ENCODE results near the gene MLC1.

Gene MLC1

DNA sequence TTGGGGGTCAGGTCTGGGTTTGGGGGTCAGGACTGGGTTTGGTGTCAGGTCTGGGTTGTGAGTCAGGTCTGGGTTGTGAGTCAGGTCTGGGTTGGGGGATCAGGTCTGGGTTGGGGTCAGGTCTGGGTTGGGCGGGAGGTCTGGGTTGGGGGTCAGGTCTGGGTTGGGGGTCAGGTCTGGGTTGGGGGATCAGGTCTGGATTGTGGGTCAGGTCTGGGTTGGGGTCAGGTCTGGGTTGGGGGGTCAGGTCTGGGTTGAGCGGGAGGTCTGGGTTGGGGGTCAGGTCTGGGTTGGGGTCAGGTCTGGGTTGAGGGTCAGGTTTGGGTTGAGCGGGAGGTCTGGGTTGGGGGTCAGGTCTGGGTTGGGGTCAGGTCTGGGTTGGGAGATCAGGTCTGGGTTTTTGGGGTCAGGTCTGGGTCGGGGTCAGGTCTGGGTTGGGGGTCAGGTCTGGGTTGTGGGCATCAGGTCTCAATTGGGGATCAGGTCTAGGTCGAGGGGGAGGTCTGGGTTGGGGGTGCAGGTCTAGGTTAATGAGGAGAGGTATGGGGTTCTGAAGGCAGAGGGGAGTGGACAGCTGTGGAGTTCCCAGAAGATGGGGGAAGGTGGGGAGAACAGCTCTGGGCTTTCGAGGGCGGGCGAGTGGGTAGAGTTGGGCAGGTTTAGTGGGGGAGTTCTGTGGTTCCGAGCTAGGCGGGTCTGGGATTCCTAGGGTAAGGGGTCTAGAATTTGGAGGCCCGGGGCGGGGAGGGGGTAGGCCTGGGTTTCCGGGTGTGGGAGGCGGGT lies 27.8 kb downstream of the MLC1 start:
- no peak for DNase-seq

GRCh38 chr22:50056214-50056972 lies 28.8 kb downstream of the MLC1 start:
- no peak for DNase-seq

DNA sequence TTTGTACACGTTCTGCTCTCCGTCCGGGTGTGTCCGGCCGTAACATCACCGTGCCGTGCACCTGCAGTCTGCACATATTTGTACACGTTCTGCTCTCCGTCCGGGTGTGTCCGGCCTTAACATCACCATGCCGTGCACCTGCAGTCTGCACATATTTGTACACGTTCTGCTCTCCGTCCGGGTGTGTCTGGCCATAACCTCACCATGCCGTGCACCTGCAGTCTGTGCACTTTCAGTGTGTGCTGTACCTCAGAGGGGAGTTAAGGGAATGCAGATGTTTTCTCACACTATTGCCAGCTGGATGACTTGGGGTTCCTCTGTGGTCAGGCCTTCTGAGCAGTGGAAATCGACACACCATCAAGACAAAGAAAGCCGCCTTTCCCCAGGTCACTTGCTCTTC lies 31.4 kb downstream of the MLC1 start:
- DNase-seq, result no peak

- no peak for DNase-seq
Observed at GRCh38 chr22:50051930-50052329, 33.3 kb downstream of the MLC1 start.

GRCh38 chr22:50049299-50050195 lies 35.7 kb downstream of the MLC1 start:
- DNase-seq, result no peak

DNA sequence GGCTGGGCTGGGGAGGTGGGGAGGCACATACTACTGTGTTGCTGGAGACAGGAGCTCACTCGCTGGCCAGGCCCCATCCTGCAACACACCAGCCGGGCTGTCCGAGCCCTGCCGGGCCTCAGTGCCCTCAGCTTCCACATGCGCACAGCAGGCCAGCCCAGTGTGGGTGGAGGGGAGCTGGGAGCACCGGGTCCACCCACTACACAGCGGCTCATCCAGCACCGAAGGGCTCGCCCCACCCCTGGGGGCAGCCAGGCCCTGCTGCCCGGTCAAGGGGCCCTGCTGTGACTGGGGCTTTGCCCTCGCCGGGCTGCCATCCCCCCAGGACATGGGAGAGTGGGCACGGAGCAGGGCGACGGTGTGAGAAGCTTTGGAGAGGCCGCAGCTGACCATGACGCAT lies 36.4 kb downstream of the MLC1 start:
- no peak for DNase-seq

DNA sequence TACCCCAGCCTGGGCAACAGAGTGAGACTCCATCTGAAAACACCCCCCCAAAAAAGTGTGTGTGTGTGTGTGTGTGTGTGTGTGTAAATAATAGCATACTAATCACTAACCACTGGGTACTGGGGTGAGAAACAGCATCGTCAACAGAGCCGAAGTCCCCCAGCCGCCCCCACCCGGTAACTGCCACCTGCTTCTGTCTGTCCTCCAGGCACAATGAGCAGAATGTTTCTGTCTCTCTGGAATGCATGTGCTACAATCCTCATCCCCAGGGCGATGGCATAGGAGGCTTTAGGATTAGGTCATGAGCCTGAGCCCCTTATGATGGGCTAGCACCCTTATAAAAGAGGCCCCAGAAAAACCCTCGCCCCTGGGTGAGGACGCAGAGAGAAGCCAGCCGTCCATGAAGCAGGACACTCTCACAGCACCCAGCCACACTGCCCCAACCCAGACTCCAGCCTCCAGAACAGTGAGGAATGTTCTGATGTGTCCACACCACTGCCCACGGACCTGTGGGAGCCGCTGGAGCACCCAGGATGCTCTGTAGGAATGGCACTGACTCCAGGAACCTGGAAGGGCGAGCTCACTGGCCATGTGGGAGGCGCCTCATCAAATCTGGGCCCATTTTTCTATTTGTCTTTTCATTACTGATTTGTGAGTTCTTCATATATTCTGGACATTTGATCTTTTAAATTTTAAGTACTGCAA lies 37.0 kb downstream of the MLC1 start:
- DNase-seq, result no peak

- DNase-seq, result no peak
Observed at GRCh38 chr22:50047346-50047745, 37.9 kb downstream of the MLC1 start.

DNA sequence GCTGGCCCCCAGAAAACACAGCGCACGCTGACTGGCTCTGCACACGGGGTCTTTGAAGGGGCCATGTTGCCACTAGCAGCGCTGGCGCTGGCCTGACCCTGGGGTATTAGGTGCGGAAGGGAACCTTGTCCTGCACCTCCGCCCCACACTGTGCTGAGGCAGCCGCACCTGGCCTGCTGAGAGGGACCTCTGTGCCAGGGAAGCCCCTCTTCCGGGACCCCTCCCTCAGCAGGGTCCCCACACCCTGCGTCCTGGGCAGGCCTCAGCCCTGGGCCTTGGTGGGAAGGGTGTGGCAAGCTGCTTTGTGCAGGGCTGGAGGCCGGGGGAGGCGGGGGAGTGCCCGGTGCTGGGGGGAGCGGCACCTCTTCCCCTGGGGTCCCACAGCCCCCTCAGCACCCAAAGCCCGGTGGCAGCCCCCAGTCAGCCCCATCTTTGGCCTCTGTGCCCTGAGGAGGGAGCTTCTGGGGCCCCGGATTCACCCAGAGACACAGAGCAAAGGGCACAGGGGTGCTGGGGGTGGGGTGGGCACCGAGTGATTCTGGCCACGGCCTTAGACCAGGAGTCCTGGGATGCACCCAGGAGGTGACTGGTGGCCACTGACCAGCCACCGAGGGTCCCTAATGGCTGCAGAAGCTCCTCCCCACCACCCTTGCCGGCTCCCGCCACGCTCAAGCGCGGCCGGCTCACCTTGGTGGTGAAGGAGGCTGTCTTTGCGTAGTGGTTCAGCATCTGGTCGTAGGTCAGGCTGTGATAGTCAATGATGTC lies 38.6 kb downstream of the MLC1 start:
- no peak for DNase-seq

GRCh38 chr22:50046019-50046415 lies 39.2 kb downstream of the MLC1 start:
- no peak for DNase-seq

GRCh38 chr22:50045211-50046018 lies 39.8 kb downstream of the MLC1 start:
- DNase-seq, result no peak

GRCh38 chr22:50044485-50045118 lies 40.6 kb downstream of the MLC1 start:
- DNase-seq, result no peak

- DNase-seq, result no peak
Observed at GRCh38 chr22:50041361-50042065, 43.7 kb downstream of the MLC1 start.

- no peak for DNase-seq
Observed at GRCh38 chr22:50040717-50041116, 44.5 kb downstream of the MLC1 start.

DNA sequence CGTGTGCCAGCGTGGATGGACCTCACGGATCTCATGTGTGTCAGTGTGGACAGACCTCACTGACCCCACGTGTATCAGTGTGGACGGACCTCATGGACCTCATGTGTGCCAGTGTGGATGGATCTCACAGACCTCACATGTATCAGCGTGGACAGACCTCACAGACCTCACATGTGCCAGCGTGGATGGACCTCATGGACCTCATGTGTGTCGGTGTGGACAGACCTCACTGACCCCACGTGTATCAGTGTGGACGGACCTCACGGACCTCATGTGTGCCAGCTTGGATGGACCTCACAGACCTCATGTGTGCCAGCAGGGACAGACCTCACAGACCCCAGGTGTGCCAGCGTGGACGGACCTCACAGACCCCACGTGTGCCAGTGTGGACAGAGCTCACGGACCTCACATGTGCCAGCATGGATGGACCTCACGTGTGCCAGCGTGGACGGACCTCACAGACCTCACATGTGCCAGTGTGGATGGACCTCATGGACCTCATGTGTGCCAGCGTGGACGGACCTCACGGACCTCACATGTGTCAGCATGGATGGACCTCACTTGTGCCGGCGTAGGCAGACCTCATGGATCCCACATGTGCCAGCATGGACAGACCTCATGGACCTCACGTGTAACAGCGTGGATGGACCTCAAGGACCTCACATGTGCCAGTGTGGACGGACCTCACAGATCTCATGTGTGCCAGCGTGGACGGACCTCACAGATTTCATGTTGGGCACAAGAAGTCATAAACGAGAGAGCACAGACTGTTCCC lies 45.4 kb downstream of the MLC1 start:
- DNase-seq, result no peak

DNA sequence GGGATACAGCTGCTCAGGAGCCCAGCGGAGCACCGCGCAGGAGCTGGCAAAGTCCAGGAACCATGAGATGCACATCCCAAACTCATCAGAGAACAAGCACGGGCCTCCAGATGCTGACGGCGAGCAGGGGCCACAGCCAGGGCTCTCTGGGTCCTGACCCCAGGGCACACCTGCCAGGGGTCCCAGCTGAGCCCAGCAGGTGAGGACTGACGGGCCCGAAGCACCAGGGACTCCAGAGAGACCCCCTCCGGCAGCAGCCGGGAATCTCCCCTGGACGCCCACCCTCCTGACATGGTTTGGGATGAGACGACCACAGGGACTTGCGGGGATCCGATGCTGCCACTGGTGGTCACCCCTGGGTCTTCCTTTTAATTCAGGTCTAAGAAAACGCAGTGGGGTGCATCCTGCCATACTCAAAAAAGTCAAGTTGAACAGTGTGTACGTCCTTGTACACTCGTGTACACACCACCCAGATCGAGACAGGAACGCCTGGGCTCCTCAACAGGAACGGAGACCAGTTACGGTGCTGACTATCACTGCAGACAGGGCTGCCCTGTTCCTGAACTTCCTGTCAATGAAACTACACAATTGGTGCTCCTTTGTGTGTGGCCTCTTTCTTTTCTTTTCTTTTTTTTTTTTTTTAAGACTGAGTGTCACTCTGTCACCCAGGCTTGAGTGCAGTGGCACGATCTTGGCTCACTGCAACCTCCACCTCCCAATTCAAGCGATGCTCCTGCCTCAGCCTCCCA lies 49.1 kb downstream of the MLC1 start:
- DNase-seq, result no peak

- no peak for DNase-seq
Observed at GRCh38 chr22:50035131-50035881, 49.9 kb downstream of the MLC1 start.
